Measurements from ENCODE around the gene SMARCA4. TPM values are rescaled to one million over a fixed set of nuclear protein-coding genes. Genes with fewer than 3 reads are reported as not detected.

The SMARCA4 gene
- total RNA-seq, 4 donors from 2014 or later = 81.9 to 460 (median 118) TPM

- no peaks in the 10 kb centered on the region for H3K4me1 ChIP-seq
- DNase-seq = no peak
- peaks cover 0 to 24% (median 9%) of the 10 kb centered on the region in 4 donors for H3K36me3 ChIP-seq
- in situ Hi-C loops (cut with MboI; ENCODE audit: low pct_ligation_motif_present in 1 of 4, low pct_unique_long_range_greater_than_20kb in 1 of 4, low sequenced_read_pairs in 3 of 4) = no loop called here
- 86 to 88% methylated on average over 4 to 6 of the region's 6 CpGs for WGBS, 2 donors (ENCODE audit: low coverage in 1 of 2)
- H3K9me3 ChIP-seq = no peaks in the 10 kb centered on the region
- no peak for TF ChIP-seq EP300 (IDR thresholded peaks at IDR 0.05; ENCODE audit: low read depth)
- no peak for TF ChIP-seq CTCF (IDR thresholded peaks at IDR 0.05)
- no peak for TF ChIP-seq POLR2AphosphoS5 (IDR thresholded peaks at IDR 0.05)
- TF ChIP-seq POLR2A (IDR thresholded peaks at IDR 0.05) = no peak
- no peaks in the 10 kb centered on the region for H3K27me3 ChIP-seq
- no peak overlapping the region for H3K27ac ChIP-seq
- intact Hi-C loops (cut with DNase I; ENCODE audit: low total_unique reads) = no loop called here
- H3K4me3 ChIP-seq = no peak overlapping the region
Measured at GRCh38 chr19:10983026-10983425, 22.2 kb downstream of the SMARCA4 start.

GRCh38 chr19:10984166-10984735 is 23.4 kb downstream of the SMARCA4 start:
- Histone ChIP-seq H3K9me3 (no peaks in the 10 kb centered on the region), H3K36me3 (peaks cover 0 to 36% (median 14%) of the 10 kb centered on the region in 4 donors), H3K27me3 (no peaks in the 10 kb centered on the region), H3K27ac (no peak overlapping the region), H3K4me3 (no peak overlapping the region), H3K4me1 (no peaks in the 10 kb centered on the region)
- no peak for TF ChIP-seq POLR2AphosphoS5 (IDR thresholded peaks at IDR 0.05)
- TF ChIP-seq CTCF (IDR thresholded peaks at IDR 0.05) = no peak
- no peak for TF ChIP-seq EP300 (IDR thresholded peaks at IDR 0.05; ENCODE audit: low read depth)
- TF ChIP-seq POLR2A (IDR thresholded peaks at IDR 0.05) = no peak
- intact Hi-C loops (cut with DNase I; ENCODE audit: low total_unique reads) (no loop called here), in situ Hi-C loops (cut with MboI; ENCODE audit: low pct_ligation_motif_present in 1 of 4, low pct_unique_long_range_greater_than_20kb in 1 of 4, low sequenced_read_pairs in 3 of 4) (no loop called here)
- WGBS, 2 donors (ENCODE audit: low coverage in 1 of 2) = 92 to 94% methylated on average over 3 to 20 of the region's 21 CpGs
- no peak for DNase-seq

- Histone ChIP-seq H3K4me3 (no peak overlapping the region), H3K27me3 (no peaks in the 10 kb centered on the region), H3K9me3 (no peaks in the 10 kb centered on the region), H3K36me3 (peaks cover 0 to 49% (median 20%) of the 10 kb centered on the region in 4 donors), H3K27ac (no peak overlapping the region), H3K4me1 (no peaks in the 10 kb centered on the region)
- DNase-seq = no peak
- 90% methylated on average over 10 of the region's 10 CpGs; no CpG with 5 or more reads in 1 of the 2 donors for WGBS, 2 donors (ENCODE audit: low coverage in 1 of 2)
- intact Hi-C loops (cut with DNase I; ENCODE audit: low total_unique reads) (no loop called here), in situ Hi-C loops (cut with MboI; ENCODE audit: low pct_ligation_motif_present in 1 of 4, low pct_unique_long_range_greater_than_20kb in 1 of 4, low sequenced_read_pairs in 3 of 4) (no loop called here)
- TF ChIP-seq CTCF (IDR thresholded peaks at IDR 0.05) (no peak), POLR2AphosphoS5 (IDR thresholded peaks at IDR 0.05) (no peak), EP300 (IDR thresholded peaks at IDR 0.05; ENCODE audit: low read depth) (no peak), POLR2A (IDR thresholded peaks at IDR 0.05) (no peak)
Measured at GRCh38 chr19:10985502-10985901, 24.7 kb downstream of the SMARCA4 start.

- H3K27ac ChIP-seq = no peak overlapping the region
- H3K9me3 ChIP-seq = no peaks in the 10 kb centered on the region
- H3K4me1 ChIP-seq = no peaks in the 10 kb centered on the region
- no peak overlapping the region for H3K4me3 ChIP-seq
- no peaks in the 10 kb centered on the region for H3K27me3 ChIP-seq
- in situ Hi-C loops (cut with MboI; ENCODE audit: low pct_ligation_motif_present in 1 of 4, low pct_unique_long_range_greater_than_20kb in 1 of 4, low sequenced_read_pairs in 3 of 4) (no loop called here), intact Hi-C loops (cut with DNase I; ENCODE audit: low total_unique reads) (no loop called here)
- no peak for TF ChIP-seq POLR2A (IDR thresholded peaks at IDR 0.05)
- H3K36me3 ChIP-seq = peaks cover 0 to 59% (median 23%) of the 10 kb centered on the region in 4 donors
- 95% methylated on average over 32 of the region's 32 CpGs; no CpG with 5 or more reads in 1 of the 2 donors for WGBS, 2 donors (ENCODE audit: low coverage in 1 of 2)
- no peak for DNase-seq
Measured at GRCh38 chr19:10986301-10987127, 25.7 kb downstream of the SMARCA4 start.
